GM19438 (cell line): ENCODE results near the gene CSNK1A1.

Source experiments
- ATAC-seq: cut with Tn5 transposase; IDR thresholded peaks from one replicate; pipeline ENCODE4 v1.9.1; 2021; ENCODE audit warnings: low read depth; ENCODE audit not compliant: unreplicated experiment

The CSNK1A1 gene

GRCh38 chr5:149495673-149496072 is 55.6 kb downstream of the CSNK1A1 start:
- ATAC-seq: no peak

DNA sequence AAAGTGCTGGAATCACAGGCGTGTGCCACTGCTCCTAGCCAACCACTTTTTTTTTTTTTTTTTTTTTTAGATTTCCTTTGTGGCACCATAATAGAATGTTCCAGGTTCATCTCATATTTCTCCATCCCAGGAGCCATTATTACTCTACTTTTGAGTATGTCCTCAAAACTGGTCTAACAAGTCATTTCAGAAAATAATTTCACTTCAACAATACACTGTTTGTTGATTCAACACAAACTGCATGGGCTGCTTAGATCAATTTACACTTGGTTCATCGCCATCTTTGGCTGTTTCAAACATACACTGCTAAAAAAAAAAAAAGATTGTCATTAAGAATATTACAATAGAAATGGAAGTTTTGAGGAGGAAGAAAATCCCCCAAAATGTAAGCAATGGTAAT is 57.9 kb downstream of the CSNK1A1 start:
- no peak for ATAC-seq

DNA sequence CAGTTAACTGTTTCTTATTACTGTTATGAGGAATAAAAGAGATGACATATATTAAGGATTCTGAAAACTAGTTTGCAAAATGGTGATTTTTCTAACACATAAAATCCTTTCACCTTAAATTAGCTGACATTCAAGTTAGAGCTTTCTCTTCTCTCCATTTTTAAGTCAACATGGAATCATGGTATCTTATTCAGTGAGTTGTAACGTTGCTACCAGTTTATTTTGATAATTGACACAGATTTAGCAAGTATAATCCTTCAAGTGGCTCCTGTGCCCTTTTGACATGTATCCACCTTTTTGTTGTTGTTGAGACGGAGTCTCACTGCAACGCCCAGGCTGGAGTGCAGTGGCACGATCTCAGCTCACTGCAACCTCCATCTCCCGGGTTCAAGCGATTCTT is 58.5 kb downstream of the CSNK1A1 start:
- no peak for ATAC-seq

DNA sequence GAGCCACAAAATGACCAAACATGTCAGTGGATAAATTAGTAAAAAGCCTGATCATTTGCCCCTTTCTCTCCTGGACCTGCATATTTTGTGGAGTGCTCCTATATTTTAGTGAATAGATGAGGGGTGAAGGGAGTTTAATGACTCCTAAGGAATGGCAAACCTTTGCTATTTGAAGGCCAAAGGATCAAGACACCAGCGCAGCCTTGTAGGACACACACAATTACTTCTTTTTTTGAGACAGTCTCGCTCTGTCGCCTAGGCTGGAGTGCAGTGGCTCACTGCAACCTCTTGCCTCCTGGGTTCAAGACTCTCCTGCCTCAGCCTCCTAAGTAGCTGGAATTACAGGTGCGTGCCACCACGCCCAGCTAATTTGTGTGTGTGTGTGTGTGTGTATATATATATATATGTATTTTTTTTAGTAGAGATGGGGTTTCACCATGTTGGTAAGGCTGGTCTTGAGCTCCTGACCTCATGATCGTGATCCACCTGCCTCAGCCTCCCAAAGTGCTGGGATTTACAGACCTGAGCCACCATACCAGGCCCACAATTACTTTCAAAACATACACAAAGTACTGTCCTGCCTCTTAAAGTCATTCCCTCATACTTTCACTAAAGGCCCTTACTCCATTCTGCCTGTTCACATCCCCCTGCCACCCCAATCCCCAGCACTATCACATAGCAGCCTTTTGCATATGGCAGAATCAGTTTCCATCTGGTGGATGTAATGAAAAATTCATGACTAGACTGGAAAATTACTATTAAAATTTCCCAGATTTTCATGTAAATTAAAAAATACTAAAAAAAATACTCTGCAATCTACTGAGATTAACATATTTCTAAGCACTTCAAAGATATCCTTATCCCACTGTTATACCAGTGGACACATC is 60.4 kb downstream of the CSNK1A1 start:
- no peak for ATAC-seq

DNA sequence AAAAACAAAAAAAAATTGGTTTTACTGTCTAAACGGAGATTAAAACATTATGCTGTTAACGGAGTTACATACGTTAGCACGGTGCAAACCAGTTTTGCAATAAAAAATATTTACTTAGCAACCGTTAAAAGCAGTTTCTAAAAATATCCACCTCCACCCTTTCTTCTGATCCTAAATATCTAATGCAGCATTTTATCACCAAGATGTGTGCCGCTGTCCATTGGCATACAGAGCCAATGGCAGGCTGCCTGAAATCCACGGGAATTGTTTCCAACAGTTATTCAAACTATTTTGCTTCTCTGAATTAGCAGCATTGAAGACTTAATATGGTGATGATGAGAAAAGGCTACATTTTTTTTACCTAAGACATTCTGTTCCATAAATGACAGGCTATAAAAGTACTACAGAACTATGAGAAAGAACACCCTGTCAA is 61.6 kb downstream of the CSNK1A1 start:
- ATAC-seq: no peak

DNA sequence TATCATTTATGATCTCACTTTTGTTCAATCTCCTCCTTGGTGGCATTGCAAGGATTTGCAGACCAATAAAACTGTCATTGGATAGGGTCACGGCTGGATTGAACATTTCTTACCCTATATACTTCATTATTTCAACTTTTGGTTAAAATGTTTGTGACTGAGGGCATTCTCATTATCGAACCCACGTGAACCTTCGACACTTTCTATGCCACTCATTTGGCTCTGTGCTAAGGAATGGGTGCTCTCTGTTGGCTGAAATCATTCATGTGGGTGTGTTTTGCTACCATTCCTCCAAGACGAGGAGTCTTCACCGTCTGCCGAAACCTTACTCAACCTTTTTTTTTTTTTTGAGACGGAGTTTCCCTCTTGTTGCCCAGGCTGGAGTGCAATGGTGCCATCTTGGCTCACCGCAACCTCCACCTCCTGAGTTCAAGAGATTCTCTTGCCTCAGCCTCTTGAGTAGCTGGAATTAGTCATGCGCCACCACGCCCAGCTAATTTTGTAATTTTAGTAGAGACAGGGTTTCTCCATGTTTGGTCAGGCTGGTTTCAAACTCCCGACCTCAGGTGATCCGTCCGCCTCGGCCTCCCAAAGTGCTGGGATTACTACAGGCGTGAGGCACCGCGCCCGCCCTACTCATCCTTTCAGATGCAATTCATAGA is 62.5 kb downstream of the CSNK1A1 start:
- no peak for ATAC-seq

DNA sequence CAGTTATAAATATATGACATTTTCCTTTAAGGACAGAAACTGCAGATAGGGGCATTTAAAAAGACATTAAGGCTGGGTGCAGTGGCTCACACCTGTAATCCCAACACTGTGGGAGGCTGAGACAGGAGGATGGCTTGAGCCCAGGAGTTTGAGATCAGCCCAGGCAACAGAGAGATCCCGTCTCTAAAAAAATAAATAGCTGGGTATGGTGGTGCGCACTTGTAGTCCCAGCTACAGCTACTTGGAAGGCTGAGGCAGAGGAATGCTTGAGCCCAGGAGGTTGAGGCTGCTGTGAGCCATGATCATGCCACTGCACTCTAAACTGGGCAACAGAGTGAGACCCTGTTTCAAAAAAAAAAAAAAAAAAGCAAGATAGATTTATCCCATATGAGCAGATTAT is 63.6 kb downstream of the CSNK1A1 start:
- ATAC-seq: no peak

GRCh38 chr5:149486726-149487635 is 64.3 kb downstream of the CSNK1A1 start:
- no peak for ATAC-seq

DNA sequence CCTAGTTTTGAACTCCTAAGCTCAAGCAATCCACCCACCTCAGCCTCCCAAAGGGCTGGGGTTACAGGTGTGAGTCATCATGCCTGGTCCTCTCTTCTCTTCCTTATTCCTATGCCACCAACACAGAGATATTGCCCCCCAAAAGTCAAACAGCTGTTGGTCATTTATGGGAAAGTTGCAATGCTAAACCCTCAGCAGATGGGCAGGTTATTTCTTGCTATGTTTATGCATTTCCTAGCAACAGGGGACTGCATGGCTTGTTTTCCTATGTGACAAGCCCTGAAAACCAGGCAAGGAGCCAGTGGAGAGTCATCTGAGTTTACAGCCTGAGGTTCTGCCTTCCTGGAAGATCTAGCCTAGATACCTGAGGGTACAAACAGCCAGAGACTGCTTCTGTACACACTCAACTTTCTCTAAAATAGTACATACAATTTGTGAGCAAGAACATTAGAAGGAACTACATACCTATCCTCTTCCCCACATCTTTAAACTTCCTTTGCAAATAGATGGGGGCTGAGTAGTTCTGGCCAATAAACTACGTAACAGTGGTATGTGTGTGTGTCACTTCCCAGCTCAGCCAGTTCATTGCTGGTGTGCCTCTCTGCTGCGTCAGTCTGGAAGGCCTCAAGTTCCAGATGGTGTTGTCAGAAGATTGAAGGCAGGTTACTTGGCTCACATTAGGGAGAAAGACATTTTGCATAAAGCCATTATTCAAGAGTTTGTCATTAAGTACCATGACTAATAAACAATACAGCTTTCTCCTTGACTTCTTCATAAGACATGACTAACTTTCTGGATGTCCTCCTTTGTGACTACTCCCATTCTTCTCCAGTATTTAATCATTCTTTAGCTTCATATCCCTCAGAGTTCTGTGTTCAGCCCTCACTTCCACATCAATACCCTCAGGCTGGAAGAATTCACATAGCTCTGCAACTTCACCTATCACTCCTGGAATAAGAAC is 65.3 kb downstream of the CSNK1A1 start:
- ATAC-seq: no peak

GRCh38 chr5:149481485-149481884 is 69.8 kb downstream of the CSNK1A1 start:
- ATAC-seq: no peak

GRCh38 chr5:149478761-149479160 is 72.5 kb downstream of the CSNK1A1 start:
- ATAC-seq: no peak

GRCh38 chr5:149475777-149476176 is 75.5 kb downstream of the CSNK1A1 start:
- ATAC-seq: no peak

DNA sequence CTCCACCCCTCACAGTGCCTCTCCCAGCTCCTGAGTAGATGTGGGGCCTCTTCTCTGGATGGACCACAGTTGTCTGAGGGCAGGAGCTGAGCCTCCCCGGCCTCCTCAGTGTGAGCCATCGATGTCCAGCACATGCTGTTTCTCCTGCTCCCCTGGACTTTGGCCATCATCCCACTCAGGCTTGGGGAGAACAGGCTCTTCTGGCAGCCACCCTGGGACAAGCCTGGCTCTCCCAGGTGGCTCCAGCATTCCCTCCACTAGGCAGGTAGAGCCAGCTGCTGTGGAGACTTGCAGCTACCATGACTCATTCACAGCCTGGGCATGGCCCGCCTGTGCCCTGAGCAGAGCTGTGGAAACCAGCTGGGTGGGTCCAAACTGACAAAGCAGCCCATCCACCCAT is 77.0 kb downstream of the CSNK1A1 start:
- no peak for ATAC-seq

DNA sequence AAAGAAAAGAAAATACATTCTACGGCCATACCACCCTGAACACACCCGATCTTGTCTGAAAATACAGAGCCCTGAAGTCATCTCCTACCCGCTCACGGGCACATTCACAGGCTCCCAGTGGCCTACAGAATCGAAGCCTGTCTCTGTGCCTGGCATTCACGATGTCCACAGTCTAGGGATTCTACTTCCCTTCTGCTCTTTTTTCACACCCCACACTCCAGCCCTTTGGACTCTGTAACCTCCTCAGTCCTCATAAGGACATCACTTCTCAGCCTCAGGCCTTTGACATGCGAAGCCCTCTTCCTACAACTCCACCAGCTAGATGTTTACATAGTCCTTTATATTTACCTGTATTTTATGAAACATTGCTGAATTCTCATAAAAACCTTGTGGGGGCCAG is 77.8 kb downstream of the CSNK1A1 start:
- ATAC-seq: no peak

GRCh38 chr5:149472399-149472798 is 78.8 kb downstream of the CSNK1A1 start:
- ATAC-seq: no peak

- ATAC-seq: no peak
Observed at GRCh38 chr5:149471406-149472183, 79.6 kb downstream of the CSNK1A1 start.

GRCh38 chr5:149470942-149471341 is 80.3 kb downstream of the CSNK1A1 start:
- no peak for ATAC-seq

DNA sequence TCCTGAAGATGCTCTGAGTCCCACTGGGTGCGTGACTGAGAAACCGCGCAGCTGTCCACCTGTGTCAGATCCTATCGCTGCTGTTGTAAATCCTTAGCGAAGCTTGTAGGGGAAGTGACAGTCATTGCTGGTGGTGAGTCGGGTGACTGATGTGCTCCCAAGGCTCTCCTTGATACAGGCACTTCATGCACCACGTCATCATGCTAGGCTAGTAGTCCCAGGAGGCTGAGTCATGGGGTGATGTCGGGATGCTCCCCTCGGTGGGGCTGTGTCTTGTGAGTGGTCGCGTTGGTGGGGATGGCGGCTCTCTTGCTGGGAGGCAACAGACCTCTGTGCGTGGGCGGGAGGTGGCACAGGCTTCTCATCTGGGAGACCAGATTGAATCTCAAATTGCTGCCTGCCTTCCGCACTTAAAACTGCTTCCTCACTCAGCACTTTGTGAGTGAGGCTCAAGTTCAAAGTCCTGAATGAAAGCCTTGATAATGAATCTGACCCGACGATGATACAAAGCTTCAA is 84.7 kb downstream of the CSNK1A1 start:
- ATAC-seq: no peak
